Chondrocyte (in vitro differentiated cells): ENCODE data around the gene SLAMF9. TPM values are rescaled to one million over a fixed set of nuclear protein-coding genes. Genes with fewer than 3 reads are reported as not detected.

ENCODE experiments used
- DNase-seq: peaks from one replicate; pipeline ENCODE4 v3.0.0; 2021; ENCODE audit warnings: mixed read lengths, low spot score
- H3K27ac Mint-ChIP-seq: one replicate; pipeline ENCODE4 v1.8.0; 2021; ENCODE audit warnings: mild to moderate bottlenecking, moderate library complexity, mixed read lengths; ENCODE audit not compliant: unreplicated experiment
- H3K27me3 Mint-ChIP-seq: 2 replicates; pipeline ENCODE4 v1.8.0; 2021; ENCODE audit warnings: low read depth, mixed read lengths
- H3K36me3 Mint-ChIP-seq: 2 replicates; pipeline ENCODE4 v1.8.0; 2021; ENCODE audit warnings: low read depth, mixed read lengths
- H3K4me1 Mint-ChIP-seq: 2 replicates; pipeline ENCODE4 v1.8.0; 2021; ENCODE audit warnings: low read depth, mild to moderate bottlenecking, mixed read lengths
- H3K4me3 Mint-ChIP-seq: one replicate; pipeline ENCODE4 v1.8.0; 2021; ENCODE audit warnings: mild to moderate bottlenecking, moderate library complexity, mixed read lengths; ENCODE audit not compliant: unreplicated experiment
- H3K9me3 Mint-ChIP-seq: 2 replicates; pipeline ENCODE4 v1.8.0; 2021; ENCODE audit warnings: low read depth, mixed read lengths
- total RNA-seq: library from RNA; stranded (reverse); gene quantifications from 3 replicates; pipeline ENCODE4 v1.2.1, GENCODE V29; 2021
- TF ChIP-seq, protein P1 (sequence below): fragments of 200-600 bp; sonication (generic); IDR thresholded peaks from 2 replicates; pipeline ENCODE4 v1.5.0; 2021; ENCODE audit warnings: antibody characterized with exemption, mild to moderate bottlenecking, moderate library complexity

SLAMF9 gene
- total RNA-seq, 1 donor from 2014 or later = not detected

DNA sequence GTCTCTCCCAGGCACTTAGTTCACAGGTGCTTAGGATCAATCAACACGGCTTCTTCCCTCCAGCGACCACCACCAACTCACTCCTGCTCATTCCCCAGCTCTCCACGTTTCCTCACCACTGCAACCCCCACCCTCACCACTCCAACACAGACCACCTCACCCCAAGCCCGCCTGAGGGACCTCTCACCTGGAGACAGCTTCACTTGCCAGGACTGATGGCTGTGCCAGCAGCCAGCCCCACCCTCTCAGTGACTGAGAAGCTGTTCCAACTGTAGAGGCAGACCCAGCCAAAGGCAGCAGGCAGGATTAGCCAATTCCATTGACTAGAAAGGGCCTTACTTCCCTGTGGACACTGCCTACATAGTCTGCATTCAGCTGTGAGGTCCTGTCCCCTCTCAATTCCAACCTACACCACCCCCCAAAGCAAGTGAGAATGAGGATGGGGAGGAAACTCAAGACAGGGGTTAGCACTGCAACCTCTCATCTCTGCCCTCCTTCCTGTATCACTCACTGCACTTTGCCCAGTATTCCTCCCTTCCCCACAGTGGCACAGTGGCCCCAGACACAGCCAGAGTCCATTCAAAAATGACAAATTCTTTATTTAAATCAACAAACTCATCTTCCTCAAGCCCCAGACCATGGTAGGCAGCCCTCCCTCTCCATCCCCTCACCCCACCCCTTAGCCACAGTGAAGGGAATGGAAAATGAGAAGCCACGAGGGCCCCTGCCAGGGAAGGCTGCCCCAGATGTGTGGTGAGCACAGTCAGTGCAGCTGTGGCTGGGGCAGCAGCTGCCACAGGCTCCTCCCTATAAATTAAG is 36.3 kb downstream of the SLAMF9 start:
- TF ChIP-seq, protein P1, sequence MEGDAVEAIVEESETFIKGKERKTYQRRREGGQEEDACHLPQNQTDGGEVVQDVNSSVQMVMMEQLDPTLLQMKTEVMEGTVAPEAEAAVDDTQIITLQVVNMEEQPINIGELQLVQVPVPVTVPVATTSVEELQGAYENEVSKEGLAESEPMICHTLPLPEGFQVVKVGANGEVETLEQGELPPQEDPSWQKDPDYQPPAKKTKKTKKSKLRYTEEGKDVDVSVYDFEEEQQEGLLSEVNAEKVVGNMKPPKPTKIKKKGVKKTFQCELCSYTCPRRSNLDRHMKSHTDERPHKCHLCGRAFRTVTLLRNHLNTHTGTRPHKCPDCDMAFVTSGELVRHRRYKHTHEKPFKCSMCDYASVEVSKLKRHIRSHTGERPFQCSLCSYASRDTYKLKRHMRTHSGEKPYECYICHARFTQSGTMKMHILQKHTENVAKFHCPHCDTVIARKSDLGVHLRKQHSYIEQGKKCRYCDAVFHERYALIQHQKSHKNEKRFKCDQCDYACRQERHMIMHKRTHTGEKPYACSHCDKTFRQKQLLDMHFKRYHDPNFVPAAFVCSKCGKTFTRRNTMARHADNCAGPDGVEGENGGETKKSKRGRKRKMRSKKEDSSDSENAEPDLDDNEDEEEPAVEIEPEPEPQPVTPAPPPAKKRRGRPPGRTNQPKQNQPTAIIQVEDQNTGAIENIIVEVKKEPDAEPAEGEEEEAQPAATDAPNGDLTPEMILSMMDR = no peak
- no peaks in the 10 kb centered on the region for H3K27me3 Mint-ChIP-seq
- peaks cover 91% of the 10 kb centered on the region for H3K4me1 Mint-ChIP-seq
- peak overlapping the region; percentile 84 for H3K27ac Mint-ChIP-seq
- no peaks in the 10 kb centered on the region for H3K9me3 Mint-ChIP-seq
- peak overlapping the region; percentile 13 for H3K4me3 Mint-ChIP-seq
- H3K36me3 Mint-ChIP-seq = peaks cover 20% of the 10 kb centered on the region
- DNase-seq = no peak

DNA sequence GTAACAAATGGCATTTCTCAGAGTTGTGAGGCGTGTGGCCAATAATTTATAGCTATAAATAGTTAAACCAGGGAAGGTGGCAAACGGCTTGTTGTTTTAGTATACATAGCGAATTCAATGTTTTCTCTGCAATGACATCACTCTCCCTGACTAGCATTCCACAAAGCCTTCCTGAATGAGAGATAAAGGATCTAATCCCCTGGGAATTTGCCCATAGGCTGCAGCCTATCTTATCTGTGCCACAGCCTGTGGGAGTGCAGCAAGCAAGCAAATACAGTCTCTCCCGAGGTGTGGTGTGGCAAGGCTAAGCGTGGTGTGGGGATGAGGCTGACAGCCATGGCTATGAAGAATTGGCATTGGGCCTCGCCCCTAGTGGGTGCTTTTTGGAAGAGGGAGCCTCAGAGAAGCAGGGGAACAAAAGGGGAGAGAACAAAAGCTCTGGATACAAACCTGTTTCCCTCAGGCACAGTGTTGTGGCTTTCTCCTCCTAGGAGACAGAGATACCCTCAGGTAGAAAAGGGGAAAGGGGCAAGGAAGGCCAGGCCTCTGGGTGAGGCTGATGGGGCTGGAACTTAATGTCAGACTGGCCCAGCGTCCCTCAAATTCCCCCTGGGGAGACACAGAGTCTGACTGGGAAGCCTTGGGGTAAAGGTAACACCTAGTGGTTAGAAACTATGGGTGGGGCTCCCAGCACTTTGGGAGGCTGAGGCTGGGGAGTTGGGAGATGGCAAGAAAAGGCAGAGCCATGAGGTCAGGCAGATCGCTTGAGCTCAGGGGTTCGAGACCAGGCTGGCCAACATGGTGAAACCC is 37.6 kb downstream of the SLAMF9 start:
- Mint-ChIP-seq H3K27ac (peak overlapping the region; percentile 97), H3K4me1 (peaks cover 88% of the 10 kb centered on the region), H3K4me3 (peak overlapping the region; percentile 18), H3K36me3 (peaks cover 20% of the 10 kb centered on the region), H3K9me3 (no peaks in the 10 kb centered on the region), H3K27me3 (no peaks in the 10 kb centered on the region)
- DNase-seq = no peak
- TF ChIP-seq, protein P1 = no peak

DNA sequence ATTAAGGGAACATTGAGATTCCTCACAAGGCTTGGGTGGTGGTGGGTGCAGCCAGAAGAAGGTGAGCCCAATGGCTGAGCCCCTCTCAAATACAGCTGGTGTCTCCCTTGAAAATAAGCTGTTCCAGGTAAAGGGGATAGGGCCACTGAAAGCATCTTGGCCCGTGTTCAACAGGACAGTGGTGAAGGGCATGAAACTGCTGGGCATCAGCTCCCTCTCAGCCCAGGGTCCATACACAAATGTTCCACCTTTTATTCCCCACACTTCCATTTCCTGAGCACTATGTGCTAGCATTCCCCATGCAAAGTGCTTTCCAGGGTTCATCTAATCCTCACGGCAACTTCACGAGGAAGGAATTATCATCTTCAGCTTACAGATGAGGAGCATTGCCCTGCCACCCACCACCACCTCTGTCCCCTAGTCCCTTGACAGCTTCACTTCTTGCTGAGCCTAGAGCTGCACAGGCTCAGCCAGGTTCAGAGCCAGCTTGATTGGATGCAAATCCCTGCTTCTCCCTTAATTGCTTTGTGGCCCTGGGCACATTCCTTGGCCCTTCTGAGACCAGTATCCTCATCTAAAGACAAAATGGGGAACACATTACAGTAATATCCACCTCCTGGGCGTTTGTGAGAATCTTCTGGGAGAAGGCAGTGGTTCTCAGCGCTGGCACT is 38.3 kb downstream of the SLAMF9 start:
- Mint-ChIP-seq H3K36me3 (peaks cover 20% of the 10 kb centered on the region), H3K27ac (peak overlapping the region; percentile 97), H3K4me3 (no peak overlapping the region), H3K9me3 (no peaks in the 10 kb centered on the region), H3K4me1 (peaks cover 88% of the 10 kb centered on the region), H3K27me3 (no peaks in the 10 kb centered on the region)
- no peak for DNase-seq
- TF ChIP-seq, protein P1 = no peak

DNA sequence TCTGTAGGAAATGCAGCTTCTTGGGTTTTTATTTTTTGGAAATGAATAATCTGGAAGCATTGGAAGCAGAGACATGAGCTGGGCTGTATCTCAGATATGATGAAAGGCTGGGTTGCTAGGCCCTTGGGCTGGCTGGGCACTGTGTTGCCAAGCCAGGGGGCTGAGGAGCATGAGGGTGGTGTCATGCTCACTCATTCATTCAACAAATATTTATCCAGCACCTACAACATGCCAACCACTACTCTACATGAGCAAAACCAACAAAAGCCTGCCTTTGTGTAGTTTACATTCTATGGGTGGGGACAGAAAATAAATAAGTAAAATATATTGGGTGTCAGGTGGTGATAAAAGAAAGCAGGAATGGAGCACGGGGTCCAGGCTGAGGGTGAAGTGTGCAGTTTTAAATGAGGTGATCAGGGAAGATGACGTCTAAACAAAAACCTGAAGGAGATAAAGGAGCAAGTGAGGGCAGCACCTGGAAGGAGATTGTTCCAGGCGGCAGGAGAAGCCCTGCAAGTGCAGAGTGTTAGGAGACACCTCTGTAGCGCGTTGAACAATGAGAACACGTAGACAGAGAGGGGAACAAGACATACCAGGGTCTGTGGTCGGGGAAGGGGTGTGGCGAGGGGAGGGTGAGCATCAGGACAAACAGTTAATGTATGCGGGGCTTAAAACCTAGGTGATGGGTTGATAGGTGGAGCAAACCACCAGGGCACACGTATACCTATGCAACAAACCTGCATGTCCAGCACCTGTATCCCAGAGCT is 39.6 kb downstream of the SLAMF9 start:
- peak overlapping the region; percentile 8 for H3K27ac Mint-ChIP-seq
- TF ChIP-seq, protein P1 = no peak
- H3K4me3 Mint-ChIP-seq = no peak overlapping the region
- H3K9me3 Mint-ChIP-seq = no peaks in the 10 kb centered on the region
- peaks cover 16% of the 10 kb centered on the region for H3K36me3 Mint-ChIP-seq
- H3K27me3 Mint-ChIP-seq = no peaks in the 10 kb centered on the region
- DNase-seq = no peak
- H3K4me1 Mint-ChIP-seq = peaks cover 86% of the 10 kb centered on the region
